ENCODE measurements around the gene BTC.
A peak's percentile ranks its signal among the peaks of the same experiment; 100 is the strongest.

The BTC gene

GRCh38 chr4:74796631-74797030 lies 2.3 kb upstream of the BTC start:
- no peak overlapping the region for H3K9ac ChIP-seq (ENCODE audit: low read length in 2 of 2)
- no peaks in the 10 kb centered on the region for H3K9me3 ChIP-seq (ENCODE audit: control insufficient read depth in 2 of 2, low read length in 2 of 2)
- no peaks in the 10 kb centered on the region for H3K27me3 ChIP-seq (ENCODE audit: control insufficient read depth in 1 of 2, insufficient read depth in 2 of 2, low read length in 2 of 2)
- H3K4me3 ChIP-seq (ENCODE audit: low read length in 2 of 2) = no peak overlapping the region
- H3K27ac ChIP-seq (ENCODE audit: low read length) = no peak overlapping the region
- peaks cover 17% of the 10 kb centered on the region for H3K4me1 ChIP-seq (ENCODE audit: control insufficient read depth, insufficient read depth, low read length)
- H3K36me3 ChIP-seq (ENCODE audit: control insufficient read depth in 2 of 2, insufficient read depth in 2 of 2, low read length in 2 of 2) = no peaks in the 10 kb centered on the region

GRCh38 chr4:74793757-74794381 lies 454 bp downstream of the BTC start:
- peaks cover 21% of the 10 kb centered on the region for H3K4me1 ChIP-seq (ENCODE audit: control insufficient read depth, insufficient read depth, low read length)
- H3K27ac ChIP-seq (ENCODE audit: low read length) = peak overlapping the region; percentile 85
- H3K9me3 ChIP-seq (ENCODE audit: control insufficient read depth in 2 of 2, low read length in 2 of 2) = no peaks in the 10 kb centered on the region
- H3K9ac ChIP-seq (ENCODE audit: low read length in 2 of 2) = peak overlapping the region; percentile 79 to 83
- H3K27me3 ChIP-seq (ENCODE audit: control insufficient read depth in 1 of 2, insufficient read depth in 2 of 2, low read length in 2 of 2) = no peaks in the 10 kb centered on the region
- H3K36me3 ChIP-seq (ENCODE audit: control insufficient read depth in 2 of 2, insufficient read depth in 2 of 2, low read length in 2 of 2) = no peaks in the 10 kb centered on the region
- peak overlapping the region; percentile 80 to 84 for H3K4me3 ChIP-seq (ENCODE audit: low read length in 2 of 2)

DNA sequence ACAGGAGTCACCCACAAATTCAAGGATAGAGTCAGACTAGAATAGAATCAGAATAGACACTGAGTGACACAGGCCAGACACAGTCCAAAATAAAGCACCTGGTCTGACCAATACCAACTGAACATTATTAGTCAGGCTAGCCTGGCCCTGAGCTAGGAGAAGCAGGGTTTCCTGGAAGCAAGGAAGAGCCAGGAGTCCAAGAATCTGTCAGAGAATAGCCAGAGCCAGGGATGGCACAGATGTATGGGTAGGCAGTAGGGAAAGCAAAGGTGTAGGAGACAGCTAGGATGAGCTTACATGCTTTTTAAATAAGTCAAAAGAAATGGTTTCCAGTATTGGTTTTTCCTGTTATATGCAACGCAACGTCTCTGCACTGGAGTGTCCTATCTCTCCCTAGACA lies 3.7 kb downstream of the BTC start:
- H3K27me3 ChIP-seq (ENCODE audit: control insufficient read depth in 1 of 2, insufficient read depth in 2 of 2, low read length in 2 of 2) = no peaks in the 10 kb centered on the region
- H3K9me3 ChIP-seq (ENCODE audit: control insufficient read depth in 2 of 2, low read length in 2 of 2) = no peaks in the 10 kb centered on the region
- H3K9ac ChIP-seq (ENCODE audit: low read length in 2 of 2) = no peak overlapping the region
- no peaks in the 10 kb centered on the region for H3K36me3 ChIP-seq (ENCODE audit: control insufficient read depth in 2 of 2, insufficient read depth in 2 of 2, low read length in 2 of 2)
- H3K4me1 ChIP-seq (ENCODE audit: control insufficient read depth, insufficient read depth, low read length) = peaks cover 21% of the 10 kb centered on the region
- H3K4me3 ChIP-seq (ENCODE audit: low read length in 2 of 2) = peak overlapping the region in 1 of 2 donors; percentile 36
- H3K27ac ChIP-seq (ENCODE audit: low read length) = no peak overlapping the region

DNA sequence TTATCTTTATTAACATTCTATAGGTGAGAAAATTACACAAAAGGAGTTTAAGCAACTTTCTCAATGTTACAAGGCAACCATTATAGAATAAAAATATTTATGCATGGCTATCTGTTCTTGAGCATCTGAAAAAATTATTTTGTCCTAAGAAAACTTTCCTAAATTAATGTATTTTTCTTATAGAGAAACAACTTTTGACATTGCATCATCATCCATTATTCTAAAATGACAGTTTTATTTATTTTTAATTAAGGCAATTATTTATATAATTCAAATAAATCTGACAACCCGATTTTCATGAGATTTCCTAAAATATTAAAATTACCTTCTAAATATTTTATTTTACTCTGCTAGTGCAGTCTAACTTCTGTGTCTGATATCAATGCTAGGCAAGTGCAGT lies 4.8 kb downstream of the BTC start:
- H3K4me1 ChIP-seq (ENCODE audit: control insufficient read depth, insufficient read depth, low read length) = peaks cover 21% of the 10 kb centered on the region
- H3K4me3 ChIP-seq (ENCODE audit: low read length in 2 of 2) = no peak overlapping the region
- no peak overlapping the region for H3K9ac ChIP-seq (ENCODE audit: low read length in 2 of 2)
- no peaks in the 10 kb centered on the region for H3K27me3 ChIP-seq (ENCODE audit: control insufficient read depth in 1 of 2, insufficient read depth in 2 of 2, low read length in 2 of 2)
- no peaks in the 10 kb centered on the region for H3K36me3 ChIP-seq (ENCODE audit: control insufficient read depth in 2 of 2, insufficient read depth in 2 of 2, low read length in 2 of 2)
- H3K9me3 ChIP-seq (ENCODE audit: control insufficient read depth in 2 of 2, low read length in 2 of 2) = no peaks in the 10 kb centered on the region
- H3K27ac ChIP-seq (ENCODE audit: low read length) = no peak overlapping the region

- H3K27me3 ChIP-seq (ENCODE audit: control insufficient read depth in 1 of 2, insufficient read depth in 2 of 2, low read length in 2 of 2) = no peaks in the 10 kb centered on the region
- H3K27ac ChIP-seq (ENCODE audit: low read length) = no peak overlapping the region
- no peaks in the 10 kb centered on the region for H3K9me3 ChIP-seq (ENCODE audit: control insufficient read depth in 2 of 2, low read length in 2 of 2)
- no peaks in the 10 kb centered on the region for H3K36me3 ChIP-seq (ENCODE audit: control insufficient read depth in 2 of 2, insufficient read depth in 2 of 2, low read length in 2 of 2)
- no peak overlapping the region for H3K4me3 ChIP-seq (ENCODE audit: low read length in 2 of 2)
- no peaks in the 10 kb centered on the region for H3K4me1 ChIP-seq (ENCODE audit: control insufficient read depth, insufficient read depth, low read length)
- H3K9ac ChIP-seq (ENCODE audit: low read length in 2 of 2) = no peak overlapping the region
Measured at GRCh38 chr4:74777531-74777930, 16.8 kb downstream of the BTC start.

GRCh38 chr4:74772783-74773182 lies 21.5 kb downstream of the BTC start:
- H3K9ac ChIP-seq (ENCODE audit: low read length in 2 of 2) = no peak overlapping the region
- no peak overlapping the region for H3K4me3 ChIP-seq (ENCODE audit: low read length in 2 of 2)
- H3K9me3 ChIP-seq (ENCODE audit: control insufficient read depth in 2 of 2, low read length in 2 of 2) = no peaks in the 10 kb centered on the region
- H3K27me3 ChIP-seq (ENCODE audit: control insufficient read depth in 1 of 2, insufficient read depth in 2 of 2, low read length in 2 of 2) = no peaks in the 10 kb centered on the region
- no peaks in the 10 kb centered on the region for H3K4me1 ChIP-seq (ENCODE audit: control insufficient read depth, insufficient read depth, low read length)
- H3K36me3 ChIP-seq (ENCODE audit: control insufficient read depth in 2 of 2, insufficient read depth in 2 of 2, low read length in 2 of 2) = no peaks in the 10 kb centered on the region
- H3K27ac ChIP-seq (ENCODE audit: low read length) = no peak overlapping the region

DNA sequence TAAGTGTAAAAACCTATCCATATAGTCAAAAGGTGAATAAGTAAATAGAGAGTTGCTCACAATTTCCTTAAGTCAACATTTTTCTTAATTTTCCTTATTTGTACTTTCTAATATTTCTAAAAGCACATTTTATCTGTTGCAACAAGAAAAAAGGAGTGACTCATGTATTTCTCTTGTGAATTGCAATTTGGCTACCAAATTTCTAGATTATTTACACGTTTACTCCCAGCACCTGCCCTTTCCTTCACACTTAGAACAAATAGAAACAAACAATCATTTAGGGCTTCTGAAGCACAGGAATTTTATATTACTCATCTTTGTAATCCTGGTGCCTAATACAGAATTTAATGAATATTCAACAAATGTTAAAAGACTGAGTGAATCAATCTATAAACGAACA lies 22.2 kb downstream of the BTC start:
- no peaks in the 10 kb centered on the region for H3K27me3 ChIP-seq (ENCODE audit: control insufficient read depth in 1 of 2, insufficient read depth in 2 of 2, low read length in 2 of 2)
- H3K4me3 ChIP-seq (ENCODE audit: low read length in 2 of 2) = no peak overlapping the region
- no peaks in the 10 kb centered on the region for H3K9me3 ChIP-seq (ENCODE audit: control insufficient read depth in 2 of 2, low read length in 2 of 2)
- no peak overlapping the region for H3K9ac ChIP-seq (ENCODE audit: low read length in 2 of 2)
- H3K4me1 ChIP-seq (ENCODE audit: control insufficient read depth, insufficient read depth, low read length) = no peaks in the 10 kb centered on the region
- H3K36me3 ChIP-seq (ENCODE audit: control insufficient read depth in 2 of 2, insufficient read depth in 2 of 2, low read length in 2 of 2) = no peaks in the 10 kb centered on the region
- no peak overlapping the region for H3K27ac ChIP-seq (ENCODE audit: low read length)

DNA sequence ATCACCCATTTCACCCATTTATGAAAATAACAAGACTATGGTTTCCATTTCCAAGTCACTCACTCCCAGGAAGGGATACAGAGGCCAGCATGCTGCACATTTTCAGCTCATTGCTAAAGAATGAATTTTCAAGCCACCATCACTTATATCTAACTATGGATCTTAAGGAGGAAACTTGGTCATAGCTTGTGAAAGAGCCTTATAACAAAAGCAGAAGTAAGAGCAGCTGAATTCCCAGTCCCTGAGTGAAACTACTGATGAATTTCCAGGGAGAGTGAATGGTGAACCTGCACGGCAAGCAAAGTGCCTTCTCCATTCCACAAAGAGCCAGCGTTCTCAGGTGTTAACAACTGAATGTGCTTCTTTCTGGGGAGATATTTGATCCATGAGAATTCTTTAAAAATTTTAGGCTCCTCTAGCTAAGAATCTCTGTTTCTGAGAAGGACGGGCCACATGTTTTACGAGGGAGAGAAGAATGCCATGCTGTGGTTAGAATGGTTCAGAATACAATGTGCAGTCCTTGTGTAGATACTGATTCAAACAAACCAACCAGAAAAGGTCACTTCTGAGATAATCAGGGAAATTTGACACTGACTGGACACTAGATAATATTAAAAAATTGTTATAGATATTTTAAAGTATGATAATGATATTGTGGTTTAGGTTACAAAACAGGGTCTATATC lies 24.0 kb downstream of the BTC start:
- no peak overlapping the region for H3K9ac ChIP-seq (ENCODE audit: low read length in 2 of 2)
- no peak overlapping the region for H3K4me3 ChIP-seq (ENCODE audit: low read length in 2 of 2)
- no peak overlapping the region for H3K27ac ChIP-seq (ENCODE audit: low read length)
- no peaks in the 10 kb centered on the region for H3K27me3 ChIP-seq (ENCODE audit: control insufficient read depth in 1 of 2, insufficient read depth in 2 of 2, low read length in 2 of 2)
- H3K9me3 ChIP-seq (ENCODE audit: control insufficient read depth in 2 of 2, low read length in 2 of 2) = no peaks in the 10 kb centered on the region
- no peaks in the 10 kb centered on the region for H3K4me1 ChIP-seq (ENCODE audit: control insufficient read depth, insufficient read depth, low read length)
- H3K36me3 ChIP-seq (ENCODE audit: control insufficient read depth in 2 of 2, insufficient read depth in 2 of 2, low read length in 2 of 2) = no peaks in the 10 kb centered on the region

- H3K36me3 ChIP-seq (ENCODE audit: control insufficient read depth in 2 of 2, insufficient read depth in 2 of 2, low read length in 2 of 2) = no peaks in the 10 kb centered on the region
- no peaks in the 10 kb centered on the region for H3K9me3 ChIP-seq (ENCODE audit: control insufficient read depth in 2 of 2, low read length in 2 of 2)
- H3K27ac ChIP-seq (ENCODE audit: low read length) = no peak overlapping the region
- no peak overlapping the region for H3K4me3 ChIP-seq (ENCODE audit: low read length in 2 of 2)
- H3K4me1 ChIP-seq (ENCODE audit: control insufficient read depth, insufficient read depth, low read length) = no peaks in the 10 kb centered on the region
- H3K27me3 ChIP-seq (ENCODE audit: control insufficient read depth in 1 of 2, insufficient read depth in 2 of 2, low read length in 2 of 2) = no peaks in the 10 kb centered on the region
- no peak overlapping the region for H3K9ac ChIP-seq (ENCODE audit: low read length in 2 of 2)
Measured at GRCh38 chr4:74768857-74769525, 25.3 kb downstream of the BTC start.

GRCh38 chr4:74764119-74764518 lies 30.2 kb downstream of the BTC start:
- Histone ChIP-seq H3K9me3 (ENCODE audit: control insufficient read depth in 2 of 2, low read length in 2 of 2) (no peaks in the 10 kb centered on the region), H3K27ac (ENCODE audit: low read length) (no peak overlapping the region), H3K4me3 (ENCODE audit: low read length in 2 of 2) (no peak overlapping the region), H3K9ac (ENCODE audit: low read length in 2 of 2) (no peak overlapping the region), H3K36me3 (ENCODE audit: control insufficient read depth in 2 of 2, insufficient read depth in 2 of 2, low read length in 2 of 2) (no peaks in the 10 kb centered on the region), H3K27me3 (ENCODE audit: control insufficient read depth in 1 of 2, insufficient read depth in 2 of 2, low read length in 2 of 2) (no peaks in the 10 kb centered on the region), H3K4me1 (ENCODE audit: control insufficient read depth, insufficient read depth, low read length) (no peaks in the 10 kb centered on the region)

Measured in stomach smooth muscle (tissue), 2 donors.